Lower lobe of right lung (tissue), 2 donors: Measurements from ENCODE around the gene SLC15A2. TPM values are rescaled to one million over a fixed set of nuclear protein-coding genes. Genes with fewer than 3 reads are reported as not detected.

Experiments
- ATAC-seq, 2 donors: fragments of 200-7000 bp; cut with Tn5 transposase; one replicate each; pipeline ENCODE4 v1.9.1; 2020 to 2022; ENCODE audit warnings: mild to moderate bottlenecking in 2 of 2, moderate library complexity in 2 of 2
- DNase-seq: peaks from one replicate; pipeline ENCODE4 v3.0.0-alpha.2; 2020
- H3K27ac ChIP-seq: fragments of 200-600 bp; one replicate; pipeline ENCODE4 v1.8.0; 2022
- H3K27me3 ChIP-seq: fragments of 200-600 bp; one replicate; pipeline ENCODE4 v1.8.0; 2022; ENCODE audit warnings: low read depth
- H3K36me3 ChIP-seq: fragments of 200-600 bp; one replicate; pipeline ENCODE4 v1.8.0; 2022; ENCODE audit warnings: mild to moderate bottlenecking
- H3K4me1 ChIP-seq: fragments of 200-600 bp; one replicate; pipeline ENCODE4 v1.8.0; 2022
- H3K4me3 ChIP-seq: fragments of 200-600 bp; one replicate; pipeline ENCODE4 v1.8.0; 2022; ENCODE audit warnings: mild to moderate bottlenecking
- H3K9me3 ChIP-seq: fragments of 200-600 bp; one replicate; pipeline ENCODE4 v1.8.0; 2022
- intact Hi-C: fragments of 100-400 bp; cut with DNase I; formaldehyde crosslinking; loops from one replicate; pipeline ENCODE4 v1.11.0; 2022
- total RNA-seq: library from RNA; stranded (reverse); fragmentation: NEBNext Ultra II Directional; extraction: Animal tissue kit (Norgen Biotek cat#: 25700); gene quantifications from one replicate; pipeline ENCODE4 v1.2.1, GENCODE V29; 2021
- TF ChIP-seq, protein P1 (sequence below): fragments of 200-600 bp; IDR thresholded peaks from one replicate; pipeline ENCODE4 v1.8.0; 2022; ENCODE audit warnings: antibody characterized with exemption, mild to moderate bottlenecking
- donor health status: DM: no; HTN: yes; CAD: no; lungs with severe emphysema.

SLC15A2 gene
- total RNA-seq, 1 donor from 2014 or later: 63.6 TPM

DNA sequence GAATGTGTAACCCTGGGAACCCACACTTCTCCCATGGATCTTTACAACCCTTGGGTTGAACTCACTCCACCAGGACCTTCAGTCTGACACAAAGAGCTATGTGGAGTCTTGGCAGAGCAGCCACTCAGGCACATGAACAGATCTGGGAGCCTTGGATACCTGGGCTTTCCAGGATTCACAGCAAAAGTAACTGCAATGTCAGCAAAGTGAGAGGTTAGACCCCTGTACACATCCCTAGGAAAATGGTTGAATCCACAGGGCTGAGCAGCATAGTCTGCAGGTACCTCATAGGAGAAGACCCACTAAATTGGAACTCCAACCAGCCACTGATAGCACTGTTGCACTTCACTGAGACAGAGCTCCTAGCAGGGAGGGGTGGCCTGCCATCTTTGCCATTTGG, 68.2 kb downstream of the SLC15A2 start:
- Histone ChIP-seq H3K36me3 (no peaks in the 10 kb centered on the region), H3K4me1 (no peaks in the 10 kb centered on the region), H3K27me3 (no peaks in the 10 kb centered on the region), H3K4me3 (no peak overlapping the region), H3K27ac (no peak overlapping the region), H3K9me3 (no peaks in the 10 kb centered on the region)
- intact Hi-C loops: no loop called here
- TF ChIP-seq, protein P1, sequence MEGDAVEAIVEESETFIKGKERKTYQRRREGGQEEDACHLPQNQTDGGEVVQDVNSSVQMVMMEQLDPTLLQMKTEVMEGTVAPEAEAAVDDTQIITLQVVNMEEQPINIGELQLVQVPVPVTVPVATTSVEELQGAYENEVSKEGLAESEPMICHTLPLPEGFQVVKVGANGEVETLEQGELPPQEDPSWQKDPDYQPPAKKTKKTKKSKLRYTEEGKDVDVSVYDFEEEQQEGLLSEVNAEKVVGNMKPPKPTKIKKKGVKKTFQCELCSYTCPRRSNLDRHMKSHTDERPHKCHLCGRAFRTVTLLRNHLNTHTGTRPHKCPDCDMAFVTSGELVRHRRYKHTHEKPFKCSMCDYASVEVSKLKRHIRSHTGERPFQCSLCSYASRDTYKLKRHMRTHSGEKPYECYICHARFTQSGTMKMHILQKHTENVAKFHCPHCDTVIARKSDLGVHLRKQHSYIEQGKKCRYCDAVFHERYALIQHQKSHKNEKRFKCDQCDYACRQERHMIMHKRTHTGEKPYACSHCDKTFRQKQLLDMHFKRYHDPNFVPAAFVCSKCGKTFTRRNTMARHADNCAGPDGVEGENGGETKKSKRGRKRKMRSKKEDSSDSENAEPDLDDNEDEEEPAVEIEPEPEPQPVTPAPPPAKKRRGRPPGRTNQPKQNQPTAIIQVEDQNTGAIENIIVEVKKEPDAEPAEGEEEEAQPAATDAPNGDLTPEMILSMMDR: no peak
- DNase-seq: no peak
- ATAC-seq: no peak

DNA sequence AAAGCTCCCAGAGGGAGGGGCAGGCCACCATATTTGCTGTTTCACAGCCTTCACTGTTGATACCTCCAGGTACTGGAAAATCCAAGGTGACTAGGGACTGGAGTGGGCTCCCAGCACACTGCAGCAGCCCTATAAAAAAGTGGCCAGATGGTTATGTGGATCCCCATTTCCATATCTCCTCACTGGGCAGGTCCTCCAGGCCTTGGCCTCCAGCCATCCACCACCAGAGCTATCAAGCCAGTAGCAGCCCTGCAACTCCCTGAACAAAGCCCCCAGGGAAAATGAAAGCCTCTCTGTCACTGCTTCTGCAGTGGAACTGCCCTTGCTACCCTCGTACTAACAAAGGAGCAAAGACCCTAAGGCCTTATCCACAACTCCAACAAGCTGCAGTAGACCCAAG, 69.4 kb downstream of the SLC15A2 start:
- TF ChIP-seq, protein P1: no peak
- DNase-seq (no peak), ATAC-seq (no peak)
- Histone ChIP-seq H3K36me3 (no peaks in the 10 kb centered on the region), H3K4me3 (no peak overlapping the region), H3K27ac (no peak overlapping the region), H3K9me3 (no peaks in the 10 kb centered on the region), H3K4me1 (no peaks in the 10 kb centered on the region), H3K27me3 (no peaks in the 10 kb centered on the region)
- intact Hi-C loops: no loop called here

DNA sequence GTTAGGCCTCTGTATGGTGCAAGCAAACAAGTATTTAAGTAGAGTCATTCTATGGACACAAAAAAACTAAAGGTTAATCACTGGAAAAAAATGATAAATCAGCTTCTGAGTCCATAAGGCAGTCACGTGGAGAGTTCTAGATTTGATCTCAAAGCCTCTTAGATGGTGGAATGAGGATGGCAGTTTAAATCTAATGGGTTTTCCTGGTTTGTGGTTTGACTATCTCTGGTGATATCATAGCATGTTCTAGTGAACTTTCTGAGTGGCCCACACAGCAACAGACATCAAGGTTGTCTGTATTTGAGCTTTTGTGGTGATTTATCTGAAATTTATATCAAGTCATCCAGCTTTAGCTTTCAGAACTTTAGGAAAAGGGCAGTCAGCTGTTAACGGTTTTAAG, 75.4 kb downstream of the SLC15A2 start:
- no peak for ATAC-seq
- Histone ChIP-seq H3K4me3 (no peak overlapping the region), H3K4me1 (no peaks in the 10 kb centered on the region), H3K27me3 (no peaks in the 10 kb centered on the region), H3K36me3 (no peaks in the 10 kb centered on the region), H3K27ac (no peak overlapping the region), H3K9me3 (no peaks in the 10 kb centered on the region)
- DNase-seq: no peak
- intact Hi-C loops: no loop called here
- TF ChIP-seq, protein P1: no peak

DNA sequence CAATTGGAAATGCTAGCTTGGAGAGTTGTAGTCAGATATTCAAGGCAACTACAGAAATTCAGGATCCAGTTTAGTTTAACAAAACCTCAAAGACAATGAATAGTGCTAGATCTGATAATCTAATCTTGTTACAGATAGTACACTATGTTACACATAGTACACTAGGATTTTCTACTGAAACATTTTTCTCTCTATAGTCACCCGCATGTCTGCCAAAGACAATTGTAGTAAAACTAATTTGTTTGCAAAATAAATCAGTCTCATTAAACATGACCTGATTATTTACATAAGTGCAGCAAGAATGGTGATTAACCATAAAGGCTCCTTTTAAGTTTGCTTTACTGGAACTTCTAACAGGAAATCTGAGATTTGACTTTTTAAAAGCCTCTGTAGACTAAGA, 75.8 kb downstream of the SLC15A2 start:
- intact Hi-C loops: no loop called here
- Histone ChIP-seq H3K4me3 (no peak overlapping the region), H3K36me3 (no peaks in the 10 kb centered on the region), H3K9me3 (no peaks in the 10 kb centered on the region), H3K4me1 (no peaks in the 10 kb centered on the region), H3K27me3 (no peaks in the 10 kb centered on the region), H3K27ac (no peak overlapping the region)
- ATAC-seq (no peak), DNase-seq (no peak)
- TF ChIP-seq, protein P1: no peak

DNA sequence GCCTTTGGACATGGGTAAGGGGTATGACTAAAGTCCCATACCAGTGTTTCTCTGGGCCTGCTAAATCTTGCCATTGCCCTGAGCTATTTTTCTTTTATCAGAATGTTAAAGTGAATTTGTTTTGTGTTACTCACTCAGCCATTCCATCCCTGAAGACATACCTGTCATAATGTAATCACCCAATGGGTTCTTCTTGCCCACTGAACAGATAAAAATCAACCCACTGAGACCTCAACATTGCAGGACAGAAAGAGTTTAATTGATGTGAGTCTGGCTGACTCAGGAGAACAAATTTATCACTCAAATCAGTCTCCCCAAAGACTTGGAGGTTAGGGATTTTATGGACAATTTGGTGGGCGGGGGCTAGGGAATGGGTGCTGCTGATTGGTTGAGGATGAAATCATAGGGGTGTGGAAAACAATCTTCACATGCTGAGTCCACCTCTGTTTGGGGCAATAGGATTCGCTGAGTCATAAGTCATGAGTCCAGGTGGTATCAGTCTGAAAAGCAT, 80.5 kb downstream of the SLC15A2 start:
- intact Hi-C loops: no loop called here
- ATAC-seq (no peak), DNase-seq (no peak)
- no peaks in the 10 kb centered on the region for H3K27me3 ChIP-seq
- no peaks in the 10 kb centered on the region for H3K36me3 ChIP-seq
- no peaks in the 10 kb centered on the region for H3K4me1 ChIP-seq
- H3K4me3 ChIP-seq: no peak overlapping the region
- no peaks in the 10 kb centered on the region for H3K9me3 ChIP-seq
- H3K27ac ChIP-seq: no peak overlapping the region
- TF ChIP-seq, protein P1: no peak
